Uterus (tissue), 4 donors: ENCODE data around the gene EPHA6. TPM values are rescaled to one million over a fixed set of nuclear protein-coding genes. Genes with fewer than 3 reads are reported as not detected.

ENCODE experiments used
- DNase-seq, 2 donors: peaks; one replicate each; pipeline ENCODE4 v3.0.0-alpha.2; 2019 to 2020
- H3K27ac ChIP-seq, 2 donors: fragments of 200-600 bp; sonication (generic); 1 replicate in 1 of 2; 2 replicates in 1 of 2; pipeline ENCODE4 v1.5.1; 2016 to 2018
- H3K27me3 ChIP-seq, 2 donors: fragments of 200-600 bp; sonication (generic); one replicate each; pipeline ENCODE4 v1.5.1; 2018 to 2019; ENCODE audit warnings: control low read depth in 1 of 2
- H3K36me3 ChIP-seq, 2 donors: fragments of 200-600 bp; sonication (generic); one replicate each; pipeline ENCODE4 v1.5.1; 2019; ENCODE audit warnings: control low read depth in 1 of 2
- H3K4me1 ChIP-seq, 2 donors: fragments of 200-600 bp; sonication (generic); one replicate each; pipeline ENCODE4 v1.5.1; 2018 to 2019; ENCODE audit warnings: control low read depth in 1 of 2
- H3K4me3 ChIP-seq, 2 donors: fragments of 200-600 bp; sonication (generic); 1 replicate in 1 of 2; 2 replicates in 1 of 2; pipeline ENCODE4 v1.5.1; 2018 to 2019; ENCODE audit warnings: mild to moderate bottlenecking in 1 of 2
- H3K9me3 ChIP-seq, 2 donors: fragments of 200-600 bp; sonication (generic); one replicate each; pipeline ENCODE4 v1.5.1; 2019; ENCODE audit warnings: control low read depth in 1 of 2
- POLR2A ChIP-seq, 2 donors: fragments of 450-650 bp; IDR thresholded peaks; one replicate each; pipeline ENCODE4 v1.6.1; 2016; ENCODE audit warnings: antibody characterized with exemption in 2 of 2, mild to moderate bottlenecking in 1 of 2, moderate library complexity in 1 of 2
- intact Hi-C: fragments of 100-400 bp; cut with DNase I; formaldehyde crosslinking; loops from one replicate; pipeline ENCODE4 v1.15.1; 2023; ENCODE audit warnings: low total_unique reads
- total RNA-seq, 4 donors: library from RNA; depleted of rRNA in 3 of 4; stranded (reverse); fragments of >200 nt in 3 of 4; gene quantifications; one replicate each; pipeline versions ENCODE4 v1.1.0 to v1.2.4, GENCODE V29; 2014 to 2023
- TF ChIP-seq, protein P1 (sequence below), 4 experiments: fragments of 200-600 bp in 2 of 4; fragments of 450-650 bp in 2 of 4; sonication (generic) in 2 of 4; IDR thresholded peaks; one replicate each; pipeline ENCODE4 v1.5.1; 2016 to 2019; ENCODE audit warnings: antibody characterized with exemption in 4 of 4, mild to moderate bottlenecking in 2 of 4, moderate library complexity in 1 of 4
- donor health status: DM: yes; HTN: yes; CAD: no.

EPHA6 gene
- total RNA-seq, 4 donors from 2014 or later = 0.29 to 7.3 (median 2.5) TPM

DNA sequence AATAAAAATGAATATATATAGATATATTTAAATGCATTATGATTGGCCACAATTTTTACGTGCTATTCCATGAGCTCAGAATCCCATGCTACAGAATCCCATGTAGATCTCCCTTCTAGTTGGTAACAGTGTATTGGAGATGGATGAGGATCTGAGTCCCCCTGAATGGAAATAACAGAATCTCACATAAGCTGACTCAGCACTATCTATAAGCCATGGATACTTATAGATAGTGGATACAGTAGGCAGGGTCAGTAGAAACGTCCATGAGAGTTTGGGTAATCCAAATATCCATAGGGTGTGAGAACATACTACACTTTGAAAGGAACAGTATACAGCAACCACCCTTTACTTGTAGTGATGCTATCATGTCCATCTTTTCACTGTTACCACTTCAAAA lies 375.4 kb downstream of the EPHA6 start:
- DNase-seq = no peak
- TF ChIP-seq, protein P1, sequence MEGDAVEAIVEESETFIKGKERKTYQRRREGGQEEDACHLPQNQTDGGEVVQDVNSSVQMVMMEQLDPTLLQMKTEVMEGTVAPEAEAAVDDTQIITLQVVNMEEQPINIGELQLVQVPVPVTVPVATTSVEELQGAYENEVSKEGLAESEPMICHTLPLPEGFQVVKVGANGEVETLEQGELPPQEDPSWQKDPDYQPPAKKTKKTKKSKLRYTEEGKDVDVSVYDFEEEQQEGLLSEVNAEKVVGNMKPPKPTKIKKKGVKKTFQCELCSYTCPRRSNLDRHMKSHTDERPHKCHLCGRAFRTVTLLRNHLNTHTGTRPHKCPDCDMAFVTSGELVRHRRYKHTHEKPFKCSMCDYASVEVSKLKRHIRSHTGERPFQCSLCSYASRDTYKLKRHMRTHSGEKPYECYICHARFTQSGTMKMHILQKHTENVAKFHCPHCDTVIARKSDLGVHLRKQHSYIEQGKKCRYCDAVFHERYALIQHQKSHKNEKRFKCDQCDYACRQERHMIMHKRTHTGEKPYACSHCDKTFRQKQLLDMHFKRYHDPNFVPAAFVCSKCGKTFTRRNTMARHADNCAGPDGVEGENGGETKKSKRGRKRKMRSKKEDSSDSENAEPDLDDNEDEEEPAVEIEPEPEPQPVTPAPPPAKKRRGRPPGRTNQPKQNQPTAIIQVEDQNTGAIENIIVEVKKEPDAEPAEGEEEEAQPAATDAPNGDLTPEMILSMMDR (IDR thresholded peaks at IDR 0.05) = no peak
- no peak for TF ChIP-seq POLR2A (IDR thresholded peaks at IDR 0.05)
- Histone ChIP-seq H3K36me3 (no peaks in the 10 kb centered on the region), H3K4me1 (no peaks in the 10 kb centered on the region), H3K27me3 (no peaks in the 10 kb centered on the region), H3K9me3 (no peaks in the 10 kb centered on the region), H3K27ac (no peak overlapping the region), H3K4me3 (no peak overlapping the region)
- intact Hi-C loops = no loop called here

DNA sequence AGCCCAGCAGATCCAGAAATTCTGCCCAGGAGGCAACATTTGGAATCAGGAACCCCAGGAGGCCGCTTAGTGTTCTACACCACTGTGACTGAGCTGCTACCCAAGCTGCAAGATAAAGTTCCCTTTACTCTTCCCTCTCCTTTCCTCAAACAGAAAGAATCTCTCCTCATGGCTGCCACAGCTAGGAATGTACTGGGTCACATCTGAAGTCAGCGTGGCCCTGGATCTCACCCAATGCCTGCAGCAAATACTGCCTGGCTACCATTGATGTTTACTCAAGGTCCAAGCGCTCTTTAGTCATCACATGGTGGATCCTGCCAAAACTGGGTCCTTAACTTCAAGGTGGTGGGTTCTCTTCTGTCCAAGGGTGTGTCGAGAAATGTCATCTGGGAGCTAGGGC lies 382.7 kb downstream of the EPHA6 start:
- Histone ChIP-seq H3K27me3 (no peaks in the 10 kb centered on the region), H3K27ac (no peak overlapping the region), H3K4me1 (no peaks in the 10 kb centered on the region), H3K4me3 (no peak overlapping the region), H3K9me3 (no peaks in the 10 kb centered on the region), H3K36me3 (no peaks in the 10 kb centered on the region)
- TF ChIP-seq, protein P1 (IDR thresholded peaks at IDR 0.05) = no peak
- TF ChIP-seq POLR2A (IDR thresholded peaks at IDR 0.05) = no peak
- DNase-seq = no peak
- intact Hi-C loops = no loop called here

DNA sequence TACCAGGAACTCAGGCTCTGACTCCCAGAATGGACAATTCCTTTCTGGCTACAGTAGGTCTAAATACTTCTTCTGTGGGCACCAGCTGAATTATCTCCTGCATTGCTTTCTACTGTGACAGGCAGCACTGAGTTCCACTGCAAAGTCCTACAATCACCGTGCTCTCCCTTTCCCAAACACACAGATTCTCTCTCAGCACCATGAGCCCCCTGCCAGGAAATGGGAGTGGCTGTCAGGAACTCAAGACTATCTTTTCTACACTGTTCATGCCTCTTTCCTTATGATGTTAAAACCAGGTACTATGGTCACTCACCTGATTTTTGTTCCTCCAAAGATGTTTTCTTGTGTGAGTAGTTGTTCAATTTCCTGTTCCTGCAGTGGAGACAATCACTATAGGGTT lies 383.4 kb downstream of the EPHA6 start:
- no peaks in the 10 kb centered on the region for H3K36me3 ChIP-seq
- no peaks in the 10 kb centered on the region for H3K9me3 ChIP-seq
- DNase-seq = no peak
- TF ChIP-seq POLR2A (IDR thresholded peaks at IDR 0.05) = no peak
- TF ChIP-seq, protein P1 (IDR thresholded peaks at IDR 0.05) = no peak
- H3K27me3 ChIP-seq = no peaks in the 10 kb centered on the region
- no peak overlapping the region for H3K27ac ChIP-seq
- H3K4me1 ChIP-seq = no peaks in the 10 kb centered on the region
- no peak overlapping the region for H3K4me3 ChIP-seq
- intact Hi-C loops = no loop called here

DNA sequence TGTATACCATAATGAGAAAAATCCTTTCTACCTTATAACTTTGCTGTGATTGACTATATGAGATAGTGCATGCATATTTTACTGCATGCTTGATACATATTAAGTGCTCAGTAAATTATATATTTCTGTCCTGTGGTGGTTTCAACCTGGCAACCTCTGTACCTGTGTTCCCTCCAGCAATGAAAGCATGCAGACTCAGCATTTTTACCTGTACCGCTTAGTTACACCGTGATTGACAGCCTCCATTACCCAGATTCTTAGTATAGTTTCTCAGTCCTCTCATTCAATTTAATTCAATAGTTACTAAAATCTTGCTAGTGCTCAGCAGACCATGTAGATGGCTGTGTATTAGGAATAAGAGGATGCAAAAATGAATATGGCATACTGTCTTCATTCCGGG lies 386.0 kb downstream of the EPHA6 start:
- DNase-seq = no peak
- H3K27ac ChIP-seq = no peak overlapping the region
- H3K27me3 ChIP-seq = no peaks in the 10 kb centered on the region
- H3K4me1 ChIP-seq = no peaks in the 10 kb centered on the region
- TF ChIP-seq, protein P1 (IDR thresholded peaks at IDR 0.05) = no peak
- no peak for TF ChIP-seq POLR2A (IDR thresholded peaks at IDR 0.05)
- intact Hi-C loops = no loop called here
- no peaks in the 10 kb centered on the region for H3K9me3 ChIP-seq
- H3K4me3 ChIP-seq = no peak overlapping the region
- no peaks in the 10 kb centered on the region for H3K36me3 ChIP-seq

DNA sequence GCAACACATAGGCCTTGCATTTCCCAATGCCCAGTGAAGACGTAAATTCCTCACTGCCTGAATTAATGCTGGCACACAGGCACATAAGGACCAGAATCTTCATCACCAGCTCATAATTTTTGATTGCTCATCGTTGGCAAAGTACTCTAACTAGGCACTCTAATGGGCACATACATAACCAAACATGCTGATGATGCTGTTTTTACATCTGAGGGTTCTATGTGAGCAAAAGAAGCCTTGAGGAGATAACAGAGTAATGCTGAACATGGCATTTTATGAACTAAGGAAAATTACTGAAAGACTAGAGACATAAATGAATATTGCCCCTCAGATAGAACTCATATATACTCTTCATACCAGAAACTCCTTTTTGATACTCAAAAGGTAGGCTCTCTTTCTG lies 387.4 kb downstream of the EPHA6 start:
- intact Hi-C loops = no loop called here
- Histone ChIP-seq H3K27me3 (no peaks in the 10 kb centered on the region), H3K9me3 (no peaks in the 10 kb centered on the region), H3K27ac (no peak overlapping the region), H3K4me1 (no peaks in the 10 kb centered on the region), H3K36me3 (no peaks in the 10 kb centered on the region), H3K4me3 (no peak overlapping the region)
- DNase-seq = no peak
- no peak for TF ChIP-seq POLR2A (IDR thresholded peaks at IDR 0.05)
- TF ChIP-seq, protein P1 (IDR thresholded peaks at IDR 0.05) = no peak
